Left lung (tissue), 10 donors: ENCODE results near the gene ATP5MC3. TPM values are rescaled to one million over a fixed set of nuclear protein-coding genes. Genes with fewer than 3 reads are reported as not detected.

Source experiments
- ATAC-seq: fragments of 200-7000 bp; cut with Tn5 transposase; one replicate; pipeline ENCODE4 v1.9.1; 2020; ENCODE audit warnings: moderate library complexity
- DNase-seq, 4 donors: peaks; one replicate each; pipeline ENCODE4 v3.0.0-alpha.2; 2013 to 2020
- H3K27ac ChIP-seq, 2 donors: fragments of 200-600 bp; sonication (generic) in 1 of 2; one replicate each; pipeline versions ENCODE4 v1.5.0 to v1.8.0; 2020 to 2021
- H3K27me3 ChIP-seq, 2 donors: fragments of 200-600 bp; sonication (generic) in 1 of 2; one replicate each; pipeline versions ENCODE4 v1.5.0 to v1.8.0; 2020 to 2021
- H3K36me3 ChIP-seq, 2 donors: fragments of 200-600 bp; sonication (generic) in 1 of 2; one replicate each; pipeline versions ENCODE4 v1.5.0 to v1.8.0; 2020 to 2021
- H3K4me1 ChIP-seq, 2 donors: fragments of 200-600 bp; one replicate each; pipeline ENCODE4 v1.8.0; 2021
- H3K4me3 ChIP-seq, 2 donors: fragments of 200-600 bp; sonication (generic) in 1 of 2; one replicate each; pipeline versions ENCODE4 v1.5.0 to v1.8.0; 2020 to 2021; ENCODE audit warnings: mild to moderate bottlenecking in 1 of 2
- H3K9me3 ChIP-seq, 2 donors: fragments of 200-600 bp; sonication (generic) in 1 of 2; one replicate each; pipeline versions ENCODE4 v1.5.0 to v1.8.0; 2020 to 2021
- intact Hi-C, 2 donors: fragments of 100-400 bp; cut with DNase I; formaldehyde crosslinking; loops; one replicate each; pipeline versions ENCODE4 v1.11.2 to v1.14.2; 2022
- polyA plus RNA-seq, 6 donors: library from polyadenylated mRNA; unstranded; fragments of 120-200 nt; gene quantifications; one replicate each; pipeline ENCODE4 v1.2.1, GENCODE V29; 2013; ENCODE audit not compliant: insufficient read length in 6 of 6
- total RNA-seq, 2 donors: library from RNA; stranded (reverse); fragmentation: NEBNext Ultra II Directional; extraction: Animal tissue kit (Norgen Biotek cat#: 25700); gene quantifications; one replicate each; pipeline ENCODE4 v1.2.1, GENCODE V29; 2021
- TF ChIP-seq, protein P1 (sequence below), 2 donors: fragments of 200-600 bp; sonication (generic) in 1 of 2; IDR thresholded peaks; one replicate each; pipeline versions ENCODE4 v1.5.0 to v1.8.0; 2021; ENCODE audit warnings: antibody characterized with exemption in 2 of 2
- donor health status: DM: no; HTN: yes; CAD: no.
- donor health status: DM: no; HTN: no; CAD: no.

ATP5MC3 gene
- total and polyA plus RNA-seq, 8 donors = 170 to 204 (median 189) TPM

DNA sequence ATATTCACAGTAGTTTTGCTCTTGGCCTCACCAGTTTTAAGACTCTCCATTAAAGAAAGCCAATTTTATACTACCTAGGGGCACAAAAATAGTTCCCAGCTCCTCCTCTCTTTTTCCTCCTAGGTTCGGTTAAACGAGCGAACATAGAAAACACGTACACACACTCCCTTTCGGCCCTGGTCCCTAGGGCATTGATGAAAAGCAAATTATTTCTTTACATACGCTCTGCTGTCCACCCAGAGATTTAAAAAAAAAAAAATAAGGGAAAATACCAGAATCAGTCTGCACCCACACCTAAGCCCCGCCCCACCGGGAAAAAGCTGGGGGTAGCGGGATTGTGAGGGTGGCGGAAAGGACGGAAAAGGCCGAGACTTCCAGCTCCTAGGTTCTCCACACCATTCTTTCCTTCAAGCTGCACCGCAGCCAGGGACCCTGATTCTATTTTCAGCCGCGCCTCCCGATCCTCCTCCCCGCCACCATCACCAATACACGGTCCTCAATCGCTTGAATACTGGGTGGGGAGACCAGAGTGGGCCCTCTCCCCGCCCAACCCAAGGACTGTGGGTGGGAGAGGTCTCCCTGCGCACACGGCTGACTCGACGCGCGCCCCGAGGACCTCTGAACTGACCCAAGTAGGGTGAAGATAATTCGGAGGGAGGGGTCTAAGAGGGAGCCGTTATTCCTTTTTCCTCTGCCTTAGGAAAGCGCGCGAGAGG lies 14.3 kb downstream of the ATP5MC3 start:
- DNase-seq (peak in 3 of 4 donors; percentile 38 to 80 (median 46)), ATAC-seq (peak; percentile 11)
- Histone ChIP-seq H3K27me3 (no peaks in the 10 kb centered on the region), H3K27ac (peak overlapping the region; percentile 90 to 93), H3K36me3 (no peaks in the 10 kb centered on the region), H3K9me3 (no peaks in the 10 kb centered on the region), H3K4me3 (peak overlapping the region; percentile 84 to 92), H3K4me1 (peaks cover 0 to 26% of the 10 kb centered on the region in 2 donors)
- intact Hi-C loops = no loop called here
- TF ChIP-seq, protein P1, sequence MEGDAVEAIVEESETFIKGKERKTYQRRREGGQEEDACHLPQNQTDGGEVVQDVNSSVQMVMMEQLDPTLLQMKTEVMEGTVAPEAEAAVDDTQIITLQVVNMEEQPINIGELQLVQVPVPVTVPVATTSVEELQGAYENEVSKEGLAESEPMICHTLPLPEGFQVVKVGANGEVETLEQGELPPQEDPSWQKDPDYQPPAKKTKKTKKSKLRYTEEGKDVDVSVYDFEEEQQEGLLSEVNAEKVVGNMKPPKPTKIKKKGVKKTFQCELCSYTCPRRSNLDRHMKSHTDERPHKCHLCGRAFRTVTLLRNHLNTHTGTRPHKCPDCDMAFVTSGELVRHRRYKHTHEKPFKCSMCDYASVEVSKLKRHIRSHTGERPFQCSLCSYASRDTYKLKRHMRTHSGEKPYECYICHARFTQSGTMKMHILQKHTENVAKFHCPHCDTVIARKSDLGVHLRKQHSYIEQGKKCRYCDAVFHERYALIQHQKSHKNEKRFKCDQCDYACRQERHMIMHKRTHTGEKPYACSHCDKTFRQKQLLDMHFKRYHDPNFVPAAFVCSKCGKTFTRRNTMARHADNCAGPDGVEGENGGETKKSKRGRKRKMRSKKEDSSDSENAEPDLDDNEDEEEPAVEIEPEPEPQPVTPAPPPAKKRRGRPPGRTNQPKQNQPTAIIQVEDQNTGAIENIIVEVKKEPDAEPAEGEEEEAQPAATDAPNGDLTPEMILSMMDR (IDR thresholded peaks at IDR 0.05) = no peak

DNA sequence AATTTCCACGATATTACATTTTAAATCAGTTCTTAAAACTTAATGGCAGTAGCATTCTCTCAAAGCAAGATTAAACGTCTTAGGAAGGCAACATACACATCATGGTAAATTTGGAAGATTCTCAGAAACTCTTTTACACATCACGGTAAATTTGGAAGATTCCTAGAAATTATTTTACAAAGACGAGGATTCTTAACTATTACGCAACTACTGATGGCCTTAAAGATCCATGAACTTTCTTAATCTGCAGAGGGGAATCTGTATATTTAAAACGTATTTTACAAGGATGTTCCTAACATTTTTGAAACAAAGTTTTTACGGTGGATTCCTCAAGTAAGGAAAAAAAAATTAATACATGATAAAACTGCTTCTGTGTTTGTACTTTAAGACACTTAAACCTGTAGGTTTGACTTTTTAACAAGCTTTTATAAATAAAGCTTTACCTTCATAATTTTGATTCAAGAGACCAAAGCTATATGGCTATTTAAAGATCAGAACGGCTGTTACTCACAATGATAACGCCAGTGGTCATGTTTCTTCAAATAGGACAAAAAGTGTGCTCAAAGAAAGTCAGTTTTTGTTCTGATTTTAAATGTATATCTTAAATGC lies 15.2 kb downstream of the ATP5MC3 start:
- TF ChIP-seq, protein P1 (IDR thresholded peaks at IDR 0.05) = no peak
- Histone ChIP-seq H3K4me1 (peaks cover 0 to 26% of the 10 kb centered on the region in 2 donors), H3K27ac (no peak overlapping the region), H3K27me3 (no peaks in the 10 kb centered on the region), H3K4me3 (peak overlapping the region; percentile 84 to 92), H3K36me3 (no peaks in the 10 kb centered on the region), H3K9me3 (no peaks in the 10 kb centered on the region)
- intact Hi-C loops = no loop called here
- DNase-seq (no peak), ATAC-seq (no peak)

GRCh38 chr2:175164235-175164634 lies 17.3 kb downstream of the ATP5MC3 start:
- peaks cover 0 to 21% of the 10 kb centered on the region in 2 donors for H3K4me1 ChIP-seq
- ATAC-seq = no peak
- intact Hi-C loops = no loop called here
- TF ChIP-seq, protein P1 (IDR thresholded peaks at IDR 0.05) = no peak
- no peaks in the 10 kb centered on the region for H3K36me3 ChIP-seq
- peak overlapping the region in 1 of 2 donors; percentile 1 for H3K27ac ChIP-seq
- H3K9me3 ChIP-seq = no peaks in the 10 kb centered on the region
- no peak for DNase-seq
- H3K27me3 ChIP-seq = no peaks in the 10 kb centered on the region
- no peak overlapping the region for H3K4me3 ChIP-seq

DNA sequence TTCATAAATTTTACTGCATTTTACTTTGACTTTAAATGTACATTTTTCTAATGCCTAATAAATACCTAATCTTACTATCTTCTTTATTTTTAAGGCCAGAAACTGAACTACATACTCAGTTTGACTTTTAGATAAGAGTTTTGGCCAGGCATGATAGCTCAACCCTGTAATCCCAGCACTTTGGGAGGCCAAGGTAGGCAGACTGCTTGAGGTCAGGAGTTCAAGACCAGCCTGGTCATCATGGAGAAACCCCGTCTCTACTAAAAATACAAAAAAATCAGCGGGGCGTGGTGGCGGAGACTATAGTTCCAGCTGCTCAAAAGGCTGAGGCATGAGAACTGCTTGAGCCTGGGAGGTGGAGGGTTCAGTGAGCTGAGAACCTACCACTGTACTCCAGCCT lies 22.6 kb downstream of the ATP5MC3 start:
- intact Hi-C loops = no loop called here
- H3K27ac ChIP-seq = no peak overlapping the region
- no peaks in the 10 kb centered on the region for H3K36me3 ChIP-seq
- H3K27me3 ChIP-seq = no peaks in the 10 kb centered on the region
- no peak for DNase-seq
- TF ChIP-seq, protein P1 (IDR thresholded peaks at IDR 0.05) = no peak
- no peak overlapping the region for H3K4me3 ChIP-seq
- ATAC-seq = no peak
- no peaks in the 10 kb centered on the region for H3K9me3 ChIP-seq
- H3K4me1 ChIP-seq = peaks cover 0 to 5% of the 10 kb centered on the region in 2 donors

GRCh38 chr2:175156534-175156933 lies 25.0 kb downstream of the ATP5MC3 start:
- ATAC-seq = no peak
- Histone ChIP-seq H3K27me3 (no peaks in the 10 kb centered on the region), H3K4me3 (no peak overlapping the region), H3K4me1 (peaks cover 2 to 16% of the 10 kb centered on the region in 2 donors), H3K27ac (no peak overlapping the region), H3K9me3 (no peaks in the 10 kb centered on the region), H3K36me3 (no peaks in the 10 kb centered on the region)
- TF ChIP-seq, protein P1 (IDR thresholded peaks at IDR 0.05) = no peak
- intact Hi-C loops = no loop called here
- peak in 1 of 4 donors; percentile 6 for DNase-seq
